DMS114 treated with DMSO at 0.1 percent for 48 hours (cell line): Measurements from ENCODE around the gene CASP7.
"Not testable (repeated sequence)": the region's sequence is repeated elsewhere in the genome, so short reads cannot be mapped to it uniquely, and the experiment has no call there.

Experiments used
- DNase-seq: peaks from one replicate; lab custom pipeline; 2025; ENCODE audit not compliant: unreplicated experiment; lab: John Stamatoyannopoulos, UW

The CASP7 gene

DNA sequence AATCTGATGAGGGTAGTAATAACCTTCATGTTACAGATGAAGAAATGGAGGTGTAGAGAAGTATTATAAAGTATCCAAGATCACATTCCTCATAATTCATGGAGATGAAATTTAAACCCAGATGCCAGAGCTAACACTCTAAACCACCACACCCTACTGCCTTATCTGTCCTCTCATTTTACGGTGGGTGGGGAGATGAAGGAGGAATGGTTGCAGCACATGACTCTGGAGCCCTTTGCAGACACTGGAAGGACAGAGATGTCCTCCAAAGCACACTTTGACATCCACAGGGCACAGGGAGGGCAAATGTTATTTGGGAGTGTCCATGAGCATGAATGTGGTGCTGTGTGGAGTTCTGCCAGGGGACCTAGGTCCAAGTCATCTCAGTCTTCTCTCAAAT is 72.8 kb downstream of the CASP7 start:
- no peak for DNase-seq

DNA sequence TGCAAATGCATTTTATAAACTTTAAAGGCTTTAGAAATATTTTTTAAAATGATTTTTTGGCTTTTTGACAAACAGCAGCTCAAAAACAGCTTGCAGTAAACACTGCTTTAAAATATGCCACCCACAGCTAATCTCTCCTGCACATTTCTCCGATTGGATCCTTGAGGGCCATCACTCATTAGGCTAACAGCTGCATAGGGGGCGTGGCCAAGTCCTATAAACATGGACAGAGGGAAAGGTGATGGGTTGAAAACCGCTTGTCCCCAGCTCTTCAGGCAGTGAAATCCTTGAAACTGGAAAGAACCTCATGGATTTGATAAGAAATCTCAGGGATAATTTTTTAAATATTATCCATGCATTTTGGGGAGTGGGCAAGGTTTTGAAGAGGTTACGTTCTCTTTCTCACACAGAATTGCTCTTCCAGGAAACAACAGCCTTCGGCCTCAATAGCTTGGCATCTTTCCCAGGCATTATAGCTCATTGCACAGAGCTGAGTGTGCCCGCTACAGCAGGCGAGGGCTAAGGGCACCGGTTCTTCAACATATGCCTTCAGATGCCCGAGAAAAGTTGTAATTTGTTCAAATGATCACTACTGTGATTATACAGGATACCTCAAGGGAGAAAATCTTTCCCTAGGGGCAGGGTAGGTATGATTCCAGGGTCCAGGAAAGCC is 73.4 kb downstream of the CASP7 start:
- no peak for DNase-seq

- DNase-seq: no peak
Measured at GRCh38 chr10:113754125-113754524, 74.4 kb downstream of the CASP7 start.

- no peak for DNase-seq
Measured at GRCh38 chr10:113754768-113755167, 75.1 kb downstream of the CASP7 start.

DNA sequence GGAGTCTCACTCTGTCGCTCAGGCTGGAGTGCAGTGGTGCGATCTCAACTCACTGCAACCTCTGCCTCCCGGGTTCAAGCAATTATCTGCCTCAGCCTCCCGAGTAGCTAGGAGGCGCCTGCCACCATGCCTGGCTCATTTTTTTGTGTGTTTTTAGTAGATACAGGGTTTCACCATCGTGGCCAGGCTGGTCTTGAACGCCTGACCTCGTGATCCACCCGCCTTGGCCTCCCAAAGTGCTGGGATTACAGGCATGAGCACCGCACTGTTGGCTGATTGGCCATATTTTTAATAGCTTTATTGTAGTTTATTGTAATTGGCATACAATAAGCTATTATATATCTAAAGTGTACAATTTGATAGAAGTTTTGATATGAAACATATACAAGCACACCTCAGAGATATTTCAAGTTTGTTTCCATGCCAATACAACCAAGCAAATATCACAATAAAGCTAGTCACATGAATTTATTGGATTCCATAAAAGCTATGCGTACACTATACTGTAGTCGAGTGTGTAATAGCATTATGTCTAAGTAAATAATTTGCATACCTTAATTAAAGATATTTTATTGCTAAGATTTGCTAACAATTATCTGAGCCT is 77.3 kb downstream of the CASP7 start:
- DNase-seq: no peak

GRCh38 chr10:113762083-113762482 is 82.4 kb downstream of the CASP7 start:
- DNase-seq: no peak

- no peak for DNase-seq
Measured at GRCh38 chr10:113764582-113764981, 84.9 kb downstream of the CASP7 start.

GRCh38 chr10:113765910-113766309 is 86.2 kb downstream of the CASP7 start:
- no peak for DNase-seq

GRCh38 chr10:113767222-113767621 is 87.5 kb downstream of the CASP7 start:
- no peak for DNase-seq

DNA sequence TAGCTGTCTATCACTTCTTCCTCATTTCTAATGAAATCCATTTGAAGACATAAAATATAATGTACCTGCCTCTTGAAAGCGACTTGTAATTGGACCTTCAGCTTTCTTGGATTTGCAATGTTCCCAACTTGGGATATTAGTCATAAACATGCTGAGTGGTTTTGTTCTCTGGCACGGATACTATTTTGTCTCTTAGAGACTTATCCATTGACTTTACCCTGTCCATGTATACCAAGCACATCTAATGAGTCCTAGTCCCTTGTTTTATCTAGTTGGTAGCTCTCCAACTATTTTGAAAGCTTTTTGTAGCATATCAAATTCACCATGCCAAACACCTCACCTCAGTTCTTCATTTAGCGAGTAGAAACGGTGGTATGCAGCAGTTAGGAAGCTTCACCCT is 90.6 kb downstream of the CASP7 start:
- DNase-seq: no peak

DNA sequence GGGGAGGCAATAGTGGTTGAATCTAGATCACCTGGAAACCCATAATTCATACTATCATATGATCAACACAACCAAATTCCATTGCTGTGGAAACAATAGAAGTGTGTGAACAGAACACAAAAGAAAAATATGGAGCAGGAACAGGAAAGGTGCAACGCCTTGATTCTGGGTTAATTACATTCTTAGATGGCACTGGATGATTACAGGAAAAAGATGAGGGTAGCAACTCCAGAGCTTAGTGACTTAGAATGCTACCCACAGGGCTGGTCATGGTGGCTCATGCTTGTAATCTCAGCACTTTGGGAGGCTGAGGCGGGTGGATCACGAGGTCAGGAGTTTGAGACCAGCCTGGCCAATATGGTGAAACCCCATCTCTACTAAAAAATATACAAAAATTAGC is 91.4 kb downstream of the CASP7 start:
- not testable (repeated sequence) for DNase-seq

DNA sequence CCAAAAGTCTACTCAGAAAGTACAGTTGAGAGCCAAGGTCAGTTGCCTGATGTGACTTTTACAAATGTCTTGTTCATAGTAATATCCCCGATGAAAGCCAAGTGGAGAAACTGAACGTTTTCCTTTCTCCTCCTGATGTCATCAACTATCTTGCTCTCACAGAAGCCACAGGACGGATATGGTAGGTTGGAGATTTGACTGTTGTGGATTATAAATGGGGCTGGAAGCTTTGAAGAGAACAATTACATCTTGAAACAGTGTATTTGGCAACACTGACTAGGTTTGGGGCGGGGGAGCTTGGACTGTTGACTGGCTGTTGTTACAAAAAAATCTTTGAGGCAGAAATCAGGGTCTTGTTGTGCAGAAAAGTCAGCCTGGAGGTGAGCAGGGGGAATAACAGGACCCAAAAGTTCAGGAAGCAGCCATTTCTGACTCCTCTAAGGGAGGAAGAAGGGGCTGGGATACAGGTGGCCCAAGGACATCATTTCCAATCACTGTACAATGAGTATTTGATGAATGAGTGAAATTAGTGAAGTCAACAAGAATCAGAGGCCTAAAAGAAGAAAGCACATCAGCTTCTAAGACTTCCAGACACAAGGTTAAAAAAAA is 96.1 kb downstream of the CASP7 start:
- DNase-seq: no peak

- no peak for DNase-seq
Measured at GRCh38 chr10:113776553-113776952, 96.8 kb downstream of the CASP7 start.
